NCI-H2107 (cell line): ENCODE data around the gene TAF1B.
"Not testable (repeated sequence)": the region's sequence is repeated elsewhere in the genome, so short reads cannot be mapped to it uniquely, and the experiment has no call there.

ENCODE experiments used
- DNase-seq: peaks from one replicate; lab custom pipeline; 2025; lab: John Stamatoyannopoulos, UW

The TAF1B gene

GRCh38 chr2:9885036-9885684 lies 41.9 kb downstream of the TAF1B start:
- DNase-seq = no peak

DNA sequence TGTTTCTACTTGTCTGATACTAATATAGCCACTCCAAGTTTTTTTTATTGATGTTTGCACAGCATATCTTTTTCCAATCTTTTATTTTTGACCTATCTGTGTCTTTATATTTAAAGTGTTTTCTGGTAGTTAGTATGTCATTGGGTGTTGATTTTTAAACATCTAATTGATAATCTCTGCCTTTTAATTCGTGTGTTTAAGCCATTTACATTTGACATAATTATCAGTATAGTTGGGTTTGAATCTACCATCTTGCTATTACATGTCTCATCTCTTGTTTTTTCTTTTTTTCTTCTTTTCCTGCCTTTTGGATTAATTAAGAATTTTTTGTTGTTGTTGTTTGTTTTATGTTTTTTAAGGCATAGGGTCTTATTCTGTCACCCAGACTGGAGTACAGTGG lies 44.2 kb downstream of the TAF1B start:
- no peak for DNase-seq

DNA sequence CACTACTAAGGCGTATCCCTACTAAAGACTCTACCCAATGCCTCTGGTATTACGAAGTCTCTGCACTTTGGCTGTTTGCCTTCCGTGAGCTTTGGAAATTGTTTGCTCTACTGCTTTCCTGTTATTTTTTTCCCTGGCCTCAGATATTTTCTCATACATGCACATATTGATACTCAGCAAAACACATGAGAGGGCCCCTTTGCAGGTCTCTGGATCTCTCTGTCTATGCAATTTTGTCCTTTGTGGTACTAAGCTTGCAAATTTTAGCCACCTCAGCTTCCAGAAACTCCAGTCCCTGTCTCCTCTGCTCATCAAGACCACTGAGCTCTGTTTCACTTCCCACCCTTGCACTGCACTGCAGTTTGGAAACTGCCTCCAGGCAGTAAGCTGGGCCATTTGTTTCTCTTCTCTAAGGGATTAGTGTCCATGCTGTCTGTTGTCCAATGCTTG lies 46.6 kb downstream of the TAF1B start:
- DNase-seq = no peak

GRCh38 chr2:9892236-9892635 lies 49.0 kb downstream of the TAF1B start:
- DNase-seq = no peak

DNA sequence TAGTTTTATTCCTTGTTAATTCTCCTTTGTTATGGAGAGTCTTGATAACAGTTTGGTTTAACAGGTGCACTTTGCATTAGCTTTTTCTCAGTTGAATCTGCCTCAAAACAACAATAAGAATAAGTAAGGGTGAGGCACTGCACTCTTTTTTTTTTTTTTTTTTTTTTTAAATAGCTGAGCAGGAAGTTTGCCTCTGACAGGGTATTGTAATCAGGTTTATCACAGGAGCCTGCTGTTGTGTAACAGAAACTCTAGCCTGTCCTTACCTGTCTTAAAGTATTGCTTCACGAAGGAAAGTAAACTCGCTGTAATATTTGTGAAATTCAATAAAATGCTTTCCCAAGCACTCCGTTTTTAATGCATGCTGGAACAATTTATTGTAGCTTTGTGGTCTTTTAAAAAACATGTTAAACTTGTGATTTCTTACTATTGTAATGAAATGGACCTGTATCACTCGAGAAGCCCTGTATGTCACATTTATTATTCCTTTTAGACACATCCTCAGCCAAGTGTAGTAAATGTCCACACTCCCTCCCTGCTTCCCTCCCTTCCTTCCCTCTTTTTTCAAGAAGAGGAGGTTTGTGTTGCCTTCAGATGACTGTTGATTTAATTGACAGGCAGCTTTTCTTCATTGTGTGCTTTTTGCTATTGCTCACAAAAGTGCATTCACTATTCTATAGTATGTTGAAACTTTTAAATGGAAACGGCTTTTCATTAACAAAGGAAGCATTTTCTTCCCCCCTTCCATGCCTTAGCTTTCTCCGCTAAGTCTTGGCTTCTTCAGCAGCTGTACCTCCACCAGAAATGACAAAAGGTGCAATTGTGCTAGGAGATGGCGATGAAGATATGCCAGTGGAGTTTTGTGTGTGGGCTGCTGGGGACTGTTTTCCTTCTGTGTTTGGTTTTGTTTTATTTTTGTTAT lies 52.7 kb downstream of the TAF1B start:
- DNase-seq = no peak

DNA sequence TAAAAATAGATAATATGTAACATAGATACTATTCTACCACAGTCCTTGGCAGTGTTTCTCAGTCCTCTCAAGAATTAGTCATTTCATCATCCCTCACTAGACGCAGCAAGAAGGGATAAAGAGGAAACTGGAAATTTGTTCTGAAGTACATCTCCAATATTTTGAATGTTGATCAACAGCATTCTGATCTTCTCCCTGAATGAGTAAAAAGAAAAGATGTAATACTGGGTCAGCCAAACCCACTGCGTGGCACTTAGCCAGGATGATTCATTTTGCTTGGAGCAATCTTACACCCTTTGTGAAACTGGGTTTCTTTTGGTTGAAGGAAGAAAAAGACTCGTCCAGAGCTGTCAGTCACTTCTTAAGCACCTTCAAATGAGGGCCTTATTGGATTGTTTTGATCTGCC lies 54.1 kb downstream of the TAF1B start:
- DNase-seq = no peak

- DNase-seq = no peak
These were observed 54.6 kb downstream of the TAF1B start for GRCh38 chr2:9897846-9898245.

DNA sequence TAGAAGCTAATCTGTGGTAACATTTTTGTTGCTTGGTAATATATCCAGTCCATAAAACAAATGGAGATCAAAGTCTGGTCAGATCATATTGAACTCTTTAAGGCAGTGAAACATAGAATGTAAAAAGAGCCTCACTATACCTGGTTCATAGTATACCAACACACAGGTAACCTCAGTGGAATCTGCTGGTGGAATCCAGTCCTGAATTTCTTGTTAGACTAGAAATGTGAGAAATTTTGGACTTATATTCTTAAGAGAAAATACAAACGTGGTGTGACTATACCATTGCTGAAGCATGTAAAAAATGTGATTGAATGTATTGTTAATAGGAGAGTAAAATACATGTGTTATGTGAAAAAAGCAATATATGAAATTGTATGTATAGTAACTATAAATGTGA lies 62.1 kb downstream of the TAF1B start:
- no peak for DNase-seq

GRCh38 chr2:9907402-9907801 lies 64.1 kb downstream of the TAF1B start:
- no peak for DNase-seq

DNA sequence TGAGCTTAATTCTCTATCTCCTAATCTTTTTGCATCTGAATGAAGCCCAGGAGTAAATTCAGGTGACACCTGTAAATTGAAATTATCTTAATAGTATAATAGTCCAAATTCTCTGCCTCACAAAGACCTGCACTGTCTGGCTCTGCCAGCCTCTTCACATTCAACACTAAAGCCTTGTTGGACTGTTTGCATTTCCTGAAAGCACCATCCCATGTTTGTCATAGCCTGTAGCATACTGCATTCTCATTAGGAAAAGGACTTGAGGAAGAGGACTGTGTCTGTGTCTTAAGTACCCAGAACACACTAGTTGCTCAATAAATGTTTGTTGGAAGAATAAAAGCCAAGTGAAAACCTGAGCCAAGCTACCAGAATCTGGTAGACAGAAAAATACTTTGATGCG lies 65.4 kb downstream of the TAF1B start:
- no peak for DNase-seq

- DNase-seq = no peak
These were observed 65.8 kb downstream of the TAF1B start for GRCh38 chr2:9909106-9909505.

- no peak for DNase-seq
These were observed 67.4 kb downstream of the TAF1B start for GRCh38 chr2:9910699-9911098.

DNA sequence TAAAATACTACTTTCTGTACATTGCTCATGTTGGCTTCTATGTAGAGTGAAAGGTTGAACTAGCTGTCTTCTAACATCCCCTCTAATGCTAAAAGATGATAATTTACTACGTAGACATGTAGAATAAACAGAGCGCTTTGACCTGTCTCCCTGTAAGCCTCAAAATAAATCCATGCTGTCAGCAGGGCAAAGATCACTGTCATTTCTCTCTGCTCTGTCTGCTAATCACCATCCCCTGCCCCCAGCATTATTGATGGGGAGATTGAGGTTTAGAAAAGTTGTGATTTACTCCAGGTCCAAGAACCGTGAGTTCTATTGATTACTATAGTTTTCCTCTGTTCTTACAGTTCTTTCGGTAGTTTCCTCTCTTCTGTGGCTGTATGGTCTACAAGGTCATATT lies 69.2 kb downstream of the TAF1B start:
- DNase-seq = no peak

DNA sequence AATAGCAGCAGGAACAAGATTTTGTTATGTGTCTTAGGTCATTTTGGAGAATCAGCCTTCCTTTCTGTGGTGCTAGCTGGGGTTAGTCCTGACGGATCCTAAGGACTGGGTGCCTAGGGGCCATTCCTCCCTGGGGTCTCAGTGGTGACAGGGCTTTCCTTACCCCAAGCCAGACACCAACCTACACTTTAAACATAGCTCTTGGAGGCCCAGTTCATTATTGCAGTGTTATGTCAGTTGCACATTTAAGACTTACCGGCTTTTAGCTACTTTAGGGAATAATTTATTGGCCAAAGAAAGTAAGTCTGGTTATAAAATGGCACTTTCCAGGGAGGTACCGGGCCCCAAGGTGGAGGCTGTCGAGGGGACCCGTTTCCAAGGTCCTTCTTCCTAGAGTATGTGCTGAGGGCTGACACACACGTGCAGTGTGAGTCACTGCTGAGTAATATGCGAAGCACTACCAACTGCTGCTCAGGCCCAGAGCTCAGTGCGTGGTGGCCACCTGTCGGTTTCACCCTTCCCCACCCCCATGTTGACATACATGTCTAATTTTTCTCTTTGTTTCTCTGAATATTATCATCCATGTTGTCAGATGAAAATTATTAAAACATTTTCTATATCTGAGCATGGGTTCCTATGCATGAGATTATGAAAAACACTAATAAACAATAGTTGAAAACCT lies 71.3 kb downstream of the TAF1B start:
- no peak for DNase-seq

GRCh38 chr2:9918275-9918674 lies 75.0 kb downstream of the TAF1B start:
- no peak for DNase-seq

DNA sequence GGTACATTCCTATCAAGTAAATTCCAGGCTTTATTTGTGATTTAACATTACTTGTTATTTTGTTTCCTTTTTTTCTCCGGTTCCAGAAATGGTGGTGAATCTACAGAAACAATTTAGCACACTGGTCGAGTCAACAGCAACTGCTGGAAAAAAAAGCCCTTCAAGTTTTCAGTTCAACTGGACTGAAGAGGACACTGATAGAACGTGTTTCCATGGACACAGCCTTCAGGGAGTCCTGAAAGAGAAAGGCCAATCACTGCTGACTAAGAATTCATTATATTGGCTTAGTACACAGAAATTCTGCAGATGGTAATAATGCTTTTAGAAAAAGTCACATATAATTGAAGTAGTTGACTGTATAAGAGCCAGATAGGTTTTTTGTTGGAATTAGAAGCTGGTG lies 76.2 kb downstream of the TAF1B start:
- DNase-seq = no peak

GRCh38 chr2:9927020-9927419 lies 83.7 kb downstream of the TAF1B start:
- DNase-seq = not testable (repeated sequence)

GRCh38 chr2:9937258-9937657 lies 94.0 kb downstream of the TAF1B start:
- no peak for DNase-seq

DNA sequence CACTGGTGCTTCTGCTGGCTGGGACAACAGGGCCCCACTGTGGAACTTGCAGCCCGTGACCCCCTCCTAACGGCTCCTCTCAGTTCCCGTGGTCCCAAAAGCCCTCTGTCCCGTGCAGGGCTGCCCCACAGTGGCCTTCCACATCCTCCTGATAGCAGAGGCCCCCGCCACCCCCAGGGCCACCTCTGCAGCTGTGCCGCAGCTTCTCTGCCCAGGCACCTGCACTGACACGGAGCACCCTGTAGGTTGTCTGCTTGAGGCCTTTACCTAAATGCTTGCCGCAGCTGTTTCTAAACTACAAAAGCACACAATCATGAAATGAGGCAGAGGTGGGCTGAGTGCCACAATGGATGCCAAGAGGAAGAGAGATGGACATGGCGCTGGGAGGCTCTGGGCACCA lies 94.7 kb downstream of the TAF1B start:
- DNase-seq = no peak

- DNase-seq = no peak
These were observed 96.6 kb downstream of the TAF1B start for GRCh38 chr2:9939587-9940485.

DNA sequence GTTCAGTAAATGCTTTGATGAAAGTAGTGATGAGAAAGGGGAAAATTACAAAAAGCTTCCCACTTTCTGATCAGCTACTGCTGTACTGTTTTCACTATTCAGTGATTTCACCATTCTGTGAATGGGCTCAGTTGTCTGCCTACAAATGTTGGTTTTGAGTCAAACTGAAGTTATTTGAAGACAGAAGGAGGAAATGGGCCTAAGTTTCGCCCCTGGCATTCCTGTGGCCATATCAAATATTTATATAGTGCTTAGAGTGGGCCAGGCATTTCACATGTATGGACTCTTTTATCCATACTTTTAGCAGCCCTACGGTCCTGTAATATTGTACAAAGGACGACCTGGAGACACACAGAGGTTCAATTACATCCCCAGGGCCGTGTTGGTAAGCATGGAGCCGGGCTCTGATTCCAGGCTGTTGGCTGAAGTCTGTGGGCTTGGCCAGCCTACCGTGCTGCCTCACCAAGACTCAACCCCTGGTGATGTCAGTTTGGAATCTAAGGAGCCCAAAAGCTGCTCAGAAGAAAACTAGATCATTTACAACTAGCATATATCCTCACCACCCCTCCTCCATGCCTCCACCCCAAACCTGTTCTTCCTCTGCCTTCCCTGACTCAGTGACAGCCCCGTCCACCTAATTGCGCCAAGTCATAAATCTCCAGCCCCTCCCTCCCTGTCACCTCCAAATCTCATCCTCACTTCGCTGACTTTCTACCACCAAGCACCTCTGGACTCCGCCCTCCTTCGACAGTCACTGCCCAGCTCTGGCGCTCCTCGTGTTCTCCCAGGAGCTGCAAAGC lies 98.1 kb downstream of the TAF1B start:
- DNase-seq = no peak
